Smooth muscle cell (in vitro differentiated cells): ENCODE data around the gene SFMBT1. TPM values are rescaled to one million over a fixed set of nuclear protein-coding genes. Genes with fewer than 3 reads are reported as not detected.

ENCODE experiments used
- DNase-seq: peaks from one replicate; lab custom pipeline; 2025; ENCODE audit not compliant: unreplicated experiment; lab: John Stamatoyannopoulos, UW
- H2AFZ ChIP-seq: fragments of 200-600 bp; sonication (generic); 2 replicates; pipeline ENCODE4 v1.6.0; 2016; ENCODE audit warnings: antibody characterized with exemption, low read depth, mild to moderate bottlenecking
- H3F3A ChIP-seq: fragments of 200-600 bp; sonication (generic); 2 replicates; pipeline ENCODE4 v1.6.0; 2017; ENCODE audit warnings: antibody characterized with exemption, low read depth
- H3K27ac ChIP-seq: fragments of 200-600 bp; sonication (generic); 2 replicates; pipeline ENCODE4 v1.5.1; 2016; ENCODE audit warnings: low read depth, mild to moderate bottlenecking
- H3K27me3 ChIP-seq: fragments of 200-600 bp; sonication (generic); 2 replicates; pipeline ENCODE4 v1.6.1; 2016; ENCODE audit warnings: low read depth, mild to moderate bottlenecking
- H3K36me3 ChIP-seq: fragments of 200-600 bp; sonication (generic); 2 replicates; pipeline ENCODE4 v1.5.1; 2016; ENCODE audit warnings: low read depth
- H3K4me1 ChIP-seq: fragments of 200-600 bp; sonication (generic); 2 replicates; pipeline ENCODE4 v1.5.1; 2016; ENCODE audit warnings: low read depth
- H3K4me2 ChIP-seq: fragments of 200-600 bp; sonication (generic); 2 replicates; pipeline ENCODE4 v1.6.0; 2016; ENCODE audit warnings: mild to moderate bottlenecking
- H3K4me3 ChIP-seq: fragments of 200-600 bp; sonication (generic); 2 replicates; pipeline ENCODE4 v1.5.1; 2016; ENCODE audit warnings: mild to moderate bottlenecking
- H3K79me2 ChIP-seq: fragments of 200-600 bp; sonication (generic); 2 replicates; pipeline ENCODE4 v1.6.0; 2016; ENCODE audit warnings: low read depth, mild to moderate bottlenecking
- H3K9ac ChIP-seq: fragments of 200-600 bp; sonication (generic); 2 replicates; pipeline ENCODE4 v1.6.0; 2016; ENCODE audit warnings: low read depth
- H3K9me3 ChIP-seq: fragments of 200-600 bp; sonication (generic); replicated peaks from 2 replicates; pipeline ENCODE4 v1.5.1; 2016; ENCODE audit warnings: low read depth
- H4K20me1 ChIP-seq: fragments of 200-600 bp; sonication (generic); 2 replicates; pipeline ENCODE4 v1.6.0; 2016; ENCODE audit warnings: low read depth
- WGBS: methylation state at CpG from one replicate; pipeline ENCODE4 v1.1.7; 2016; ENCODE audit warnings: low lambda C conversion rate; 5-methylcytosine and 5-hydroxymethylcytosine counted together
- polyA plus RNA-seq: library from polyadenylated mRNA; unstranded; fragments of >200 nt; fragmentation: Nextera tagmentation; extraction: Ambion mirVana; gene quantifications from 2 replicates; pipeline ENCODE4 v1.2.1, GENCODE V29; 2016
- total RNA-seq: library from RNA; depleted of rRNA; stranded (reverse); fragments of >200 nt; gene quantifications from 2 replicates; pipeline ENCODE4 v1.2.3, GENCODE V29; 2014
- TF ChIP-seq, protein P1 (sequence below): fragments of 200-600 bp; sonication (generic); IDR thresholded peaks from 2 replicates; pipeline ENCODE4 v1.5.1; 2017; ENCODE audit warnings: borderline replicate concordance, mild to moderate bottlenecking, antibody characterized with exemption; ENCODE audit not compliant: insufficient read depth, poor library complexity, severe bottlenecking

Gene SFMBT1
- total and polyA plus RNA-seq, 2 experiments from 2014 or later = 1.4 to 2.2 TPM

DNA sequence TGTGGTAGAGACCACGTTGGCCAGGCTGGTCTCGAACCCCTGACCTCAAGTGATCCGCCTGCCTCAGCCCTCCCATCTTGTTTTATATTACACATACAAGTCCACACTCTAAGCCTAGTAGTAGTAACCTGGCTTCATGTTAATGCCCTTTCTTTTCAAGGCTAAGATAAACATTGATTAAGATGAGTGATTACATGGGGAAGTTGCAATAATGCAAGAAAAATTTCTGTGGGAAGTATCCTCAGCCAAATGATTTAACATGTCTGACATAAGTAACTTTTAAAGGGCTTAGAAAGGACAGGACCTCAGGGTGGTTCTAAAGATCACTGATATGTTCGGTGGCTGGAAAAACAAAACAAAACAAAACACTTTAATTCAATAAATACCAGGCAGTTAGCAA is 72.1 kb downstream of the SFMBT1 start:
- no peaks in the 10 kb centered on the region for H3K4me1 ChIP-seq
- no peaks in the 10 kb centered on the region for H3K9me3 ChIP-seq
- no peaks in the 10 kb centered on the region for H3K36me3 ChIP-seq
- WGBS = 91% methylated on average over 4 of the region's 4 CpGs
- no peak overlapping the region for H2AFZ ChIP-seq
- H3K9ac ChIP-seq = no peak overlapping the region
- H3K4me3 ChIP-seq = no peak overlapping the region
- no peaks in the 10 kb centered on the region for H3F3A ChIP-seq
- H3K27ac ChIP-seq = no peak overlapping the region
- H3K79me2 ChIP-seq = no peaks in the 10 kb centered on the region
- no peak overlapping the region for H3K4me2 ChIP-seq
- no peaks in the 10 kb centered on the region for H4K20me1 ChIP-seq
- no peaks in the 10 kb centered on the region for H3K27me3 ChIP-seq
- no peak for DNase-seq
- TF ChIP-seq, protein P1, sequence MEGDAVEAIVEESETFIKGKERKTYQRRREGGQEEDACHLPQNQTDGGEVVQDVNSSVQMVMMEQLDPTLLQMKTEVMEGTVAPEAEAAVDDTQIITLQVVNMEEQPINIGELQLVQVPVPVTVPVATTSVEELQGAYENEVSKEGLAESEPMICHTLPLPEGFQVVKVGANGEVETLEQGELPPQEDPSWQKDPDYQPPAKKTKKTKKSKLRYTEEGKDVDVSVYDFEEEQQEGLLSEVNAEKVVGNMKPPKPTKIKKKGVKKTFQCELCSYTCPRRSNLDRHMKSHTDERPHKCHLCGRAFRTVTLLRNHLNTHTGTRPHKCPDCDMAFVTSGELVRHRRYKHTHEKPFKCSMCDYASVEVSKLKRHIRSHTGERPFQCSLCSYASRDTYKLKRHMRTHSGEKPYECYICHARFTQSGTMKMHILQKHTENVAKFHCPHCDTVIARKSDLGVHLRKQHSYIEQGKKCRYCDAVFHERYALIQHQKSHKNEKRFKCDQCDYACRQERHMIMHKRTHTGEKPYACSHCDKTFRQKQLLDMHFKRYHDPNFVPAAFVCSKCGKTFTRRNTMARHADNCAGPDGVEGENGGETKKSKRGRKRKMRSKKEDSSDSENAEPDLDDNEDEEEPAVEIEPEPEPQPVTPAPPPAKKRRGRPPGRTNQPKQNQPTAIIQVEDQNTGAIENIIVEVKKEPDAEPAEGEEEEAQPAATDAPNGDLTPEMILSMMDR = no peak

DNA sequence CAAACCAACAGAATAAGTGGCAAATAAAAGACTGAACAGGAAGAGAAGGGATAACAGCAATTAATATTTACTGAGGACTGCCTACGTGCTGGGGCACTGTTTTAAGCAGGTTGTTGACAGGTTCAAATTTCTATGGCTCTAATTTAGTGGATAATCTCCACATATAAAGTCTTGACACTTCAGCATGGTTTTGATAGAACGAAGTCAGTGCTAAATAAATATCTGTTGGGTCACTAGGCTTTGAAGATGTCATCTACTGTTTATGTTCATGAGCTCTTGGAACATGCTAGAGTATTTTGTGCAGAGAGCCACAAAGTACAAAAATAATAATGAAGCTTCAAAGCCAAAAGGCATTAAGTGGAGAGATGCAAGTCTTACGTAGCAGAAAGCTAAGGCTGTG is 74.0 kb downstream of the SFMBT1 start:
- Histone ChIP-seq H2AFZ (no peak overlapping the region), H3F3A (no peaks in the 10 kb centered on the region), H3K27me3 (no peaks in the 10 kb centered on the region), H3K9me3 (no peaks in the 10 kb centered on the region), H4K20me1 (no peaks in the 10 kb centered on the region), H3K36me3 (no peaks in the 10 kb centered on the region), H3K79me2 (no peaks in the 10 kb centered on the region), H3K27ac (no peak overlapping the region), H3K4me2 (no peak overlapping the region), H3K4me3 (no peak overlapping the region), H3K4me1 (no peaks in the 10 kb centered on the region), H3K9ac (no peak overlapping the region)
- 83% methylated on average over 3 of the region's 3 CpGs for WGBS
- TF ChIP-seq, protein P1 = no peak
- no peak for DNase-seq

GRCh38 chr3:52967398-52967797 is 78.5 kb downstream of the SFMBT1 start:
- Histone ChIP-seq H3K27ac (no peak overlapping the region), H4K20me1 (no peaks in the 10 kb centered on the region), H3F3A (no peaks in the 10 kb centered on the region), H3K27me3 (no peaks in the 10 kb centered on the region), H2AFZ (no peak overlapping the region), H3K9ac (no peak overlapping the region), H3K36me3 (no peaks in the 10 kb centered on the region), H3K4me2 (no peak overlapping the region), H3K4me1 (no peaks in the 10 kb centered on the region), H3K4me3 (no peak overlapping the region), H3K79me2 (no peaks in the 10 kb centered on the region), H3K9me3 (no peaks in the 10 kb centered on the region)
- 90% methylated on average over 2 of the region's 2 CpGs for WGBS
- TF ChIP-seq, protein P1 = no peak
- DNase-seq = no peak

DNA sequence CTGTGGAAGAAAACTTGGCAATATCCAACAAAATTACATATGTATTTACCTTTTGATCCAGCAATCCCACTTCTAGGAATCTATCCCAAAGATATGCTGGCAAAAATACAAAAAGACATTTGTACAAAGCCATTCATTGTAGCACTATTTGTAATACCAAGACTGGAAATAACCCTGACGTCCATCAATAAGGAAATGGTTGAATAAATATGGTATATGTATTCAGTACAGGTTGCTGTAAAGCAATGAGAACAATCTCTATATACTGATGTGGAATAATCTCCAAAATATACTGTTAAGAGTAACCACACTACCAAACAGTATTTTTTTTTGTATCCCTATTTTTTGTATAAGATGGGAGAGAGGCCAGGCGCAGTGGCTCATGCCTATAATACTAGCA is 83.7 kb downstream of the SFMBT1 start:
- H3K27me3 ChIP-seq = no peaks in the 10 kb centered on the region
- no peak overlapping the region for H2AFZ ChIP-seq
- H3K4me3 ChIP-seq = no peak overlapping the region
- WGBS = 96% methylated on average over 2 of the region's 2 CpGs
- H3K36me3 ChIP-seq = no peaks in the 10 kb centered on the region
- TF ChIP-seq, protein P1 = no peak
- no peak for DNase-seq
- no peak overlapping the region for H3K9ac ChIP-seq
- H3F3A ChIP-seq = no peaks in the 10 kb centered on the region
- no peak overlapping the region for H3K27ac ChIP-seq
- H3K79me2 ChIP-seq = no peaks in the 10 kb centered on the region
- H3K4me2 ChIP-seq = no peak overlapping the region
- H4K20me1 ChIP-seq = no peaks in the 10 kb centered on the region
- no peaks in the 10 kb centered on the region for H3K4me1 ChIP-seq
- no peaks in the 10 kb centered on the region for H3K9me3 ChIP-seq
